GM12878 (cell line): Measurements from ENCODE around the gene CLDN4. TPM values are rescaled to one million over a fixed set of nuclear protein-coding genes. Genes with fewer than 3 reads are reported as not detected.

Source experiments
- ATAC-seq: fragments of 200-7000 bp; cut with Tn5 transposase; 3 replicates; pipeline ENCODE4 v1.9.1; 2020; ENCODE audit warnings: mild to moderate bottlenecking, moderate library complexity
- BruUV-seq: library from RNA; stranded (reverse); fragments of 400-500 nt; replicated peaks from 2 replicates; lab custom pipeline; 2021; lab: Mats Ljungman, UMichigan
- CTCF ChIA-PET: fragments of 300-600 bp; sonication (Branson Sonifier 250); formaldehyde crosslinking; extraction: SDS; loops from one replicate; lab custom pipeline; 2021; ENCODE audit warnings: inconsistent platforms; lab: Yijun Ruan, JAX
- POLR2A ChIA-PET: fragments of 350-600 bp; formaldehyde crosslinking; extraction: SDS; loops from one replicate; lab custom pipeline; 2021; ENCODE audit warnings: inconsistent platforms; lab: Charles Lee
- RAD21 ChIA-PET: fragments of 300-600 bp; sonication (Branson Sonifier 250); formaldehyde crosslinking; loops from one replicate; lab custom pipeline; 2023; ENCODE audit warnings: antibody characterized with exemption; ENCODE audit not compliant: unreplicated experiment; lab: Charles Lee
- SMC1A ChIA-PET: fragments of 300-600 bp; sonication (Branson Sonifier 250); formaldehyde crosslinking; loops from one replicate; lab custom pipeline; 2023; ENCODE audit not compliant: unreplicated experiment, uncharacterized antibody; lab: Charles Lee
- DNase-seq: peaks from one replicate; pipeline ENCODE4 v3.0.0-alpha.2; 2011; ENCODE audit warnings: low read depth, low spot score
- FAIRE-seq: peaks from 3 replicates; lab custom pipeline; 2011; peaks lifted over from hg19 to GRCh38; lab: Jason Lieb, UNC
- H2AFZ ChIP-seq: 2 replicates; pipeline ENCODE4 v1.6.0; 2011; ENCODE audit warnings: low read depth, low read length, control low read depth; ENCODE audit not compliant: control insufficient read depth
- H3K27ac ChIP-seq: 2 replicates; pipeline ENCODE4 v1.5.1; 2011; ENCODE audit warnings: control low read depth; ENCODE audit not compliant: control insufficient read depth, insufficient read depth
- H3K27me3 ChIP-seq, 2 experiments: replicated peaks in 1 of 2; 2 replicates each; pipeline versions ENCODE4 v1.6.0 to v1.6.1; 2011; ENCODE audit warnings: low read length in 1 of 2; ENCODE audit not compliant: control insufficient read depth in 2 of 2, insufficient read depth in 2 of 2
- H3K36me3 ChIP-seq, 2 experiments: 2 replicates each; pipeline ENCODE4 v1.5.1; 2011; ENCODE audit warnings: low read length in 1 of 2; ENCODE audit not compliant: control insufficient read depth in 2 of 2, insufficient read depth in 2 of 2
- H3K4me1 ChIP-seq: 2 replicates; pipeline ENCODE4 v1.6.1; 2011; ENCODE audit warnings: mild to moderate bottlenecking, low read length, moderate library complexity, mixed read lengths; ENCODE audit not compliant: control insufficient read depth, insufficient read depth
- H3K4me2 ChIP-seq: 2 replicates; pipeline ENCODE4 v1.6.0; 2011; ENCODE audit warnings: control low read depth; ENCODE audit not compliant: control insufficient read depth, insufficient read depth
- H3K4me3 ChIP-seq: fragments of 200-600 bp; sonication (generic); 2 replicates; pipeline ENCODE4 v1.5.1; 2016
- H3K79me2 ChIP-seq: 2 replicates; pipeline ENCODE4 v1.6.0; 2011; ENCODE audit warnings: low read length; ENCODE audit not compliant: control insufficient read depth, insufficient read depth
- H3K9ac ChIP-seq: 2 replicates; pipeline ENCODE4 v1.8.0; 2011; ENCODE audit warnings: low read length, control low read depth, mixed read lengths; ENCODE audit not compliant: control insufficient read depth, insufficient read depth
- H3K9me3 ChIP-seq: replicated peaks from 3 replicates; pipeline ENCODE4 v1.5.1; 2011; ENCODE audit warnings: mild to moderate bottlenecking, low read length; ENCODE audit not compliant: control insufficient read depth, insufficient read depth
- H4K20me1 ChIP-seq: 2 replicates; pipeline ENCODE4 v1.6.0; 2011; ENCODE audit not compliant: control insufficient read depth, insufficient read depth
- CBX3 ChIP-seq: fragments of 200-600 bp; sonication (generic); IDR thresholded peaks from 2 replicates; pipeline ENCODE4 v1.6.1; 2016; ENCODE audit warnings: low read depth, borderline replicate concordance
- EP300 ChIP-seq, 2 experiments: fragments of 150-350 bp in 1 of 2; IDR thresholded peaks; 2 replicates each; pipeline ENCODE4 v1.6.1; 2011 to 2012; ENCODE audit warnings: low read depth in 2 of 2, low read length in 2 of 2, borderline replicate concordance in 1 of 2, improper control_type of control experiment in 1 of 2, inconsistent platforms in 1 of 2; ENCODE audit not compliant: control insufficient read depth in 1 of 2
- POLR2AphosphoS5 ChIP-seq: IDR thresholded peaks from 2 replicates; pipeline ENCODE4 v1.6.1; 2011; ENCODE audit warnings: mild to moderate bottlenecking, low read length, inconsistent platforms
- RAD21 ChIP-seq: IDR thresholded peaks from 2 replicates; pipeline ENCODE4 v1.6.1; 2011; ENCODE audit warnings: mild to moderate bottlenecking, low read depth, low read length, moderate library complexity; ENCODE audit not compliant: insufficient read depth
- RB1 ChIP-seq: fragments of 450-650 bp; formaldehyde crosslinking; IDR thresholded peaks from 2 replicates; pipeline ENCODE4 v1.6.1; 2017; ENCODE audit warnings: mild to moderate bottlenecking, borderline replicate concordance
- RELA ChIP-seq: fragments of 450-650 bp; IDR thresholded peaks from 2 replicates; pipeline ENCODE4 v1.8.0; 2014; ENCODE audit warnings: borderline replicate concordance; ENCODE audit not compliant: partially characterized antibody
- SRF ChIP-seq, 2 experiments: IDR thresholded peaks; 2 replicates each; pipeline ENCODE4 v1.6.1; 2011; ENCODE audit warnings: low read depth in 2 of 2, low read length in 2 of 2, mild to moderate bottlenecking in 1 of 2, moderate library complexity in 1 of 2
- SUPT20H ChIP-seq: IDR thresholded peaks from 2 replicates; pipeline ENCODE4 v1.6.1; 2011; ENCODE audit warnings: low read depth, mild to moderate bottlenecking, low read length, moderate library complexity, borderline replicate concordance; ENCODE audit not compliant: control insufficient read depth
- ZBTB11 ChIP-seq: fragments of 450-650 bp; formaldehyde crosslinking; IDR thresholded peaks from 2 replicates; pipeline ENCODE4 v1.5.0; 2022; ENCODE audit warnings: mild to moderate bottlenecking, missing genetic modification characterization
- WGBS: methylation state at CpG from one replicate; pipeline ENCODE4 v1.1.6; 2016; ENCODE audit warnings: low lambda C conversion rate; ENCODE audit not compliant: insufficient replicate concordance, insufficient coverage; ENCODE audit errors: missing lambda C conversion rate; 5-methylcytosine and 5-hydroxymethylcytosine counted together
- in situ Hi-C: fragments of 300-500 bp; cut with MboI; formaldehyde crosslinking; loops from 9 replicates; pipeline ENCODE4 v1.14.3; 2018; ENCODE audit warnings: mixed read lengths
- intact Hi-C: fragments of 100-400 bp; cut with micrococcal nuclease; formaldehyde crosslinking; loops from one replicate; pipeline ENCODE4 v1.14.2; 2022; ENCODE audit not compliant: unreplicated experiment
- polyA plus RNA-seq, 11 experiments: library from polyadenylated mRNA; depleted of rRNA in 4 of 11; unstranded in 6 of 11; stranded (reverse) in 5 of 11; fragments of >200 nt; fragmentation: Nextera tagmentation in 4 of 11; fragmentation: Illumina TruSeq in 1 of 11; extraction: Ambion mirVana in 4 of 11; extraction: Trizol in 1 of 11; gene quantifications; 1 replicate in 1 of 11; 2 replicates in 10 of 11; pipeline versions ENCODE4 v1.2.1 to v1.2.3, GENCODE V29; 2011 to 2016; ENCODE audit warnings: inconsistent platforms in 2 of 11, missing spikeins in 2 of 11, low read depth in 1 of 11
- total RNA-seq, 4 experiments: library from RNA; depleted of rRNA in 3 of 4; stranded (reverse); fragments of >200 nt in 3 of 4; fragmentation: Illumina TruSeq in 1 of 4; extraction: Trizol in 1 of 4; gene quantifications; 2 replicates each; pipeline versions ENCODE4 v1.2.1 to v1.2.3, GENCODE V29; 2013 to 2021

The CLDN4 gene
- total and polyA plus RNA-seq, 10 of the 15 experiments (the other 5 are each of a cell fraction or from before 2014, with no cell fraction given), result 0.04 to 0.38 (median 0.06) TPM; not detected in 6

GRCh38 chr7:73799282-73800141 lies 31.3 kb upstream of the CLDN4 start:
- in situ Hi-C loops, result no loop called here
- H3K9me3 ChIP-seq, result no peaks in the 10 kb centered on the region
- H3K36me3 ChIP-seq, result no peaks in the 10 kb centered on the region
- H3K4me3 ChIP-seq, result no peak overlapping the region
- H3K4me2 ChIP-seq, result no peak overlapping the region
- no peak overlapping the region for H3K27ac ChIP-seq
- H3K9ac ChIP-seq, result no peak overlapping the region
- BruUV-seq, result no TSS peak
- H2AFZ ChIP-seq, result no peak overlapping the region
- no peaks in the 10 kb centered on the region for H3K27me3 ChIP-seq
- no peak for DNase-seq
- no peaks in the 10 kb centered on the region for H4K20me1 ChIP-seq
- no peaks in the 10 kb centered on the region for H3K4me1 ChIP-seq
- WGBS, result 34% methylated on average over 10 of the region's 10 CpGs
- intact Hi-C loops, result no loop called here
- no peaks in the 10 kb centered on the region for H3K79me2 ChIP-seq
- no peak for ATAC-seq
- POLR2A ChIA-PET, result no interaction called here
- TF ChIP-seq EP300 (IDR thresholded peaks at IDR 0.05; ENCODE audit: borderline replicate concordance in 1 of 2, control insufficient read depth in 1 of 2, low read depth in 2 of 2, low read length in 2 of 2) (no peak), SUPT20H (no peak), CBX3 (no peak), SRF (IDR thresholded peaks at IDR 0.05; ENCODE audit: low read depth in 2 of 2, low read length in 2 of 2) (no peak), RB1 (no peak), ZBTB11 (CRISPR knock-in tag) (no peak), RAD21 (no peak), POLR2AphosphoS5 (no peak), RELA (no peak)
- TF ChIP-seq, all 136 proteins: peak for 0
- CTCF ChIA-PET, result no interaction called here
- RAD21 ChIA-PET, result no interaction called here
- peak; percentile 7 for FAIRE-seq
- SMC1A ChIA-PET, result no interaction called here
